ENCODE data around the gene SPTA1.

Gene SPTA1

GRCh38 chr1:158681606-158682005, 4.9 kb downstream of the SPTA1 start:
- DNase-seq = no peak

- DNase-seq = no peak
These were observed 7.2 kb downstream of the SPTA1 start for GRCh38 chr1:158679289-158679688.

DNA sequence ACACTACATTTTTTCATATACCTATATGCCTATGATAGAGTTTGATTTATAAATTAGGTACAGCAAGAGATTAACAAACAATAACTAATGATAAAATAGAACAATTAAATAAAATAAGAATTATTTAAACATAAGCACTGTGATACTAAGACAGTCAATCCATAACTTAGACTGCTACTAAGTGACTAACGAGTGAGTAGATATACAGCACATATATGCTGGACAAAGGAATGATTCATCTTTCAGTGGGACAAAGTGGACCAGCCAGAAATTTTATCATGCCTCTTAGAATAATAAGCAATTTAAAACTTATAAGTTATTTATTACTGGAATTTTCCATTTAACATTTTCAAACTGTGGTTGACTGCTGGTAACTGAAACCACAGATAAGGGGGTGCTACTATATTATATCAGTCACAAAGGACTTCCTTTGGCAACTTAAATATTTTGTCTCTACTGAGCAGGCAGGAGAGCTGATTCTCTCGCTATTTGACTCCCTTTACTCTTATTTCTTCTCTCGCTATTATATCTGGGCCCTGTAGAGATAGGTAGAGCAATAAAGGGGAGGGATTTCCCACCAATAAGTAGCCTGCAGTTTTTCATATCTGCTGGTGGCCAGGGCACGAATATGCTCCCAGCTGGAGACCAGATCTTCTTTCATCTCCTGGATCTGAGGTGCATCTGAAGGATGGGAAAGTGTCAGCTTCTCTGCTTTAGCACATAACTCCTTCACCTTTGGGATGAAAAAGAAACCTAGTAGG, 10.8 kb downstream of the SPTA1 start:
- DNase-seq = no peak

- DNase-seq = no peak
These were observed 12.2 kb downstream of the SPTA1 start for GRCh38 chr1:158674302-158674701.

DNA sequence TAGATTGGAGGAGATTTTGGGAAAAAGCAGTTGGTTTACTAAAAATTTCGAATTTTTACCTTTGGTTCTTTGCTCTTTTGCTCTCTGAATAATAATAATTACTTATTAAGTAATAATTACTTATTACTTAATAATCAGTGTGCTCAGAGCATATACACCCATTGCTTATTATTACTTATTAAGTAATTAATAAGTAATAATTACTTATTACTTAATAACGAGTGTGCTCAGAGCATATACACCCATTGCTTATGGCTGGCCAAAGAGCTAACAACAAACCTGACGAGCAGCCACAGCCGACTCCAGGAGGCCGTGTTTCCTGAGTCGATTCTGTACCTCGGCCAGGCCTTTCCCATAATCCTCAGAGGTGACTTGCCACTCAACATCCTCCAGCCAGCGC, 20.5 kb downstream of the SPTA1 start:
- DNase-seq = no peak

DNA sequence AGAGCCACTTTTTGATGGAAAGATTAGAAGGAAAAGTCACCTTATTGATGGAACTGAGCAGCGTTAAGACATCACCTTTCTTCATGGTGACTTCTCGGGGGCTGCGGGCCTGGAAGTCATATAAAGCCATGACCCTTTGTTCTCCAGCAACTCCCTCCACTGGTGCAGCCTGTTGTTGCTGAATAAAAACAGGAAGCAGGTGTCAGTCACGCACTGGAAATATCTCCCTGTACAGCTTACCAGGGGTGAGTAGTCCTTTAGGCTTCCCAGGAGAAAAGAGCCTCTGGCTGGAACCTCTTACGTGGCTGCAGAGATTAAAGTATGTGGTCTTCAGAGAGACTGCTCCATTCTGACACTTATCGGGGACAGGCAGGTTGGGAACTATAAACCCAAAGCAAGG, 31.9 kb downstream of the SPTA1 start:
- DNase-seq = no peak

DNA sequence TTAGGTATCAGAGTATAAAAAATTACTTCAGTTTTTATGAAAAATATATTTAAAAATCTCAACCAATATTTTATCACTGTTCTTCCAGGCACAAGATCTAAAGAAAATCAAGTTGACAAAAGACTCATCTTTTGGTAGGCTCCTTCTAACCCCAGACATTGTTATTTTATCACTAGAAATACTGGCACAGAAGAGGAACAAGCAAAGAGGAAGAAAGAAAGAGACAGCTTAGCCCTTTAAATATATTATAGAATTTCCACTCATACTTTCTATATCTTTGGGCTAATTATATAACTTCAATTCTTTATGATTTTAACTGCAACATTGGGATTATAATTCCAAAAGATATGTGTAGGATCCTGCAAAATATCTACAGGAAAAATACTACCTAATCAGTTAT, 32.4 kb downstream of the SPTA1 start:
- DNase-seq = no peak

GRCh38 chr1:158652721-158653334, 33.7 kb downstream of the SPTA1 start:
- DNase-seq = no peak

- DNase-seq = no peak
These were observed 37.5 kb downstream of the SPTA1 start for GRCh38 chr1:158649052-158649451.

DNA sequence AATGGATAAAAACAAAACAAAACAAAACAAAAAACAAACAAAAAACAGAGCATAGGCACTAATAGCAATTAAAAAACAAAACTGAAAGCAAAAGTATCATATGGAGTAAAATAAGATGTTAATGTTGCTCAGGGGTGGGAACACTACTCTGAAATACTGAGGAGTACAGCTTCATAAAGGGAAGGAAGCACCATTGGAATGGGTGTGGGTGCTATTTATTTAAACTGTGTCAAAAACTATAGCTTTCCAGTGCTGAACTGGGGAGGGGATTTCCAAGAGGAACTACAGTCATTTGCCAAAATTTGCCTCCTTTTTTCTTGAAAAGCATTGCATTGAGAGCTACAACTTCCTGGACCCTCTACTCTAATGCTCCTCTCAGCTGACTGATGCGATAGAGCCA, 40.0 kb downstream of the SPTA1 start:
- no peak for DNase-seq

- DNase-seq = no peak
These were observed 42.1 kb downstream of the SPTA1 start for GRCh38 chr1:158644449-158644848.

GRCh38 chr1:158638904-158639303, 47.6 kb downstream of the SPTA1 start:
- DNase-seq = no peak

- DNase-seq = no peak
These were observed 48.4 kb downstream of the SPTA1 start for GRCh38 chr1:158638146-158638545.

DNA sequence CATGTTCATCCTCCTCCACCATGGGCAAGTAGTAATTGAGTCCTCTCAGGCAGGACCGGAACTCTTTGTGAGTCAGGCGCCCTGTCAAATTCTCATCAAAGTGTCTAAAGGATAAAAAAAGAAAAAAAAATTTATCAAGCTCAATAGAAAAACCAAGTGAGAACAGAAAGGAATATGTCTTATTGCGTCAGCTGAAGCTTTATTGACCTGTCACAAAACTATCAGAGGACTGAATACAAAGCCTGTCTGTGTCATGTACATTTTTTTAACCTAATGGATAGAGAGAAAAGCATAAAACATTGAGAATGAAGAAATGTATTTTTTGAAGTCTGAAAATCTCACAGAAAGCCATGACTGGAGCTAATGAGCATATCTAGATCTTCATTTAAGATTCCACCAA, 72.8 kb downstream of the SPTA1 start:
- DNase-seq = no peak

DNA sequence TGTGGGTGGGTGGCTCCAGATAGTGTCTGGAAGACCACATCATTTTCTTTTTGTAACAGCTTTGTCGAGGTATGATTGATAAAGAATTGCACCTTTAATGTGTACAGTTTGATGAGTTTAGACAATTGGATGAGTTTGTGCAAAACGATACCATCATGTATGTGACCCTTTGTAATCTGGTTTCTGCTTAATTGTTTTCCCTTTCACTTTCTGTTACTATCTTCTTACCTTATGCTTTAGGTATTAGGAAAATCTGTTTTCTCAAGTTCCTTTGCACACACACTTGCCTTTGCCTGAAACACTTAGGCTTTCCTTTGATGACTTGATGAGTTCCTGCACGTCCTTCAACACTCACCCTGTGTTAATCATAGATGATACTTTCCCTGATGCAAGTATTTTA, 74.6 kb downstream of the SPTA1 start:
- DNase-seq = no peak

DNA sequence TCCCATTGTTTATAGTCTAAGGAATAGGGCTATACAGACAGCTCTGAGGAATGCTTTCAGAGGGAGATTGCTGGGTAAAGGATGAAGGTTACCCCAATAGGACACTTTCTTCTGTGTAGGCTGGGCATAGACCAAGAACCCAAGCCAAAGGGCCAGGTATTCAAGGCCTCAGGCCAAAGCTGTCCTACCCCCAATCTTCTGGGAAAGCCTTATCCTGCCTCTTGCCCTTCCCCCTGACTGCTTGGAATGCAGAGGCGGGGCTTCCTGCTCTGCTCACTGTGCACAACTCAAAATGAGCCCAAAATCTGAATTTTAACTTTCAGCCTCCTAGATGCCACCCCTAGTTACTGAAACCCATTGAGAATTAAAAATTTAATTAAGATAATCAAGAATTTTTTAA, 79.2 kb downstream of the SPTA1 start:
- DNase-seq = no peak

DNA sequence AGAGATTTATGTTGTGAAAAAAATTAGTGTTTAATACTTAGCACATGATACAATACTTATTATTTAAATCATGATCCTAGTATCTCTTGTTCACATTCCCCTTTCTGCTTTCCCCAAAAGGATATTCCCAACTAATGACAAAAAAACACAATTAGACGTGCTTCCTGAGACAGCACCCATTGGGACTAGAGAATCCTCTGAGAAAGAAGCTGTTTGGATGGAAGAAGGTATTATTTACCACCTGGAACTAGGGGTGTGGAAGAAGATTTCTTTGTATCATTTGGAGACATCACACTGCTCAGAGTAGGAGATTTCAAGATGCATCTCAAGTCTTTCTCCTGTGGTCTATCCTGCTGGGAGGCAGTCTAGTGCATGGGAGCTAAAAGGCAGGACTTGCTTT, 81.5 kb downstream of the SPTA1 start, which contains the start of gene OR10Z1:
OR10Z1 (plus strand) TSS at position 301 of the 400 bp plus-strand sequence. CDS start 1,171 bp downstream, outside the sequence.
- no peak for DNase-seq

DNA sequence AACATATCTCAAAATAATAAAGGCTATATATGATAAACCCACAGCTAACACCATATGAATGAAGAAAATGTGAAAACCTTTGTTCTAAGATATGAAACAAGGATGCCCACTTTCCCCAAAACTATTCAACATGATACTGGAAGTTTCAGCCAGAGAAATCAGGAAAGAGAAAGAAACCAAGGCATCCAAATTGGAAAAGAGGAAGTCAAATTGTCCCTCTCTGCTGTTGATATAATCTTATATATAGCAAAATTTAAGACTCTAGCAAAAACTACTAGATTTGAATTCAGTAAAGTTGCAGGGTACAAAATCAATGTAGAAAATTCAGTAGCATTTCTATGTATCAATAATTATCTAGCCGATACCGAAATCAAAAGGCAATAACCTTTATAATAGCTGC, 85.8 kb downstream of the SPTA1 start:
- DNase-seq = no peak

GRCh38 chr1:158586942-158587341, 99.6 kb downstream of the SPTA1 start:
- no peak for DNase-seq

DNA sequence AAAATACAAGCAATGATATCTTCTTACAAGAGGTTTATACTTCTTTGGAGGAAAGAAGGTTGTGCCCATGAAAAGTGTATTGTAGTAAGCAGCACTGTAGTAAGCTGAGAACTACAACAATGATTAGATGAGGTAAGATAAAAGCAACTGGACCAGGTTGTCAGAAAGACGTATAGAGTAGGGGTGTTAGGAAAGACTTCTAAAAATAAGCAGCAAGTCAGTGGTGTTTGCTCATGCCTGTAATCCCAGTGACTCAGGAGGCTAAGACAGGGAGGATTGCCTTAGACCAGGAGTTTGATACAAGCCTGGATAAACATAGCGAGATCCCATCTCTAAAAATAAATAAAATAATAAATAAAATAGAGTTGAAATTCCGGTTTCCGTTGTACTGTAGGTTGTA, 102.6 kb downstream of the SPTA1 start:
- no peak for DNase-seq

- no peak for DNase-seq
These were observed 106.8 kb downstream of the SPTA1 start, which contains the start of gene OR10X1 for GRCh38 chr1:158579733-158580132. OR10X1 (minus strand) TSS chr1:158579899; CDS start chr1:158579899, 0 bp downstream.

GRCh38 chr1:158577561-158577960, 109.0 kb downstream of the SPTA1 start:
- DNase-seq = no peak

DNA sequence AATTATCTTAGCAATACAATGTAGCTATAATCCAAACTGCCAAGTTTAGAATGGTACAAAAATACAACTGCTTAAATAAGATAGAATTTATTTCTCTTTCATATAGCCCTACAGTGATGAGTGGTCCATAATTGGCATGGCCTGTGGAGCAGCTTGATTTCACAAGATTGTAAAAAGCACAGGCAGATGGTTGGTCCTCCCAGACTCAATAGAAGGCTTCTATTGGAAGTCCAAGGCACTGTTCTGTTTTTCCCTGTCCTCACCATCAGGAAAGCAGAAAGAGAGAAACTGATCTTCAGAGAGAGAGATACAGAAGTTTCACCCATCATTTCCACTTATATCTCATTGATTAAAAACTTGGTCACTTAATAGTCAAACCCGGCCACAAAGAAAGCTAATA, 114.3 kb downstream of the SPTA1 start:
- DNase-seq = no peak

- DNase-seq = no peak
These were observed 116.0 kb downstream of the SPTA1 start, which contains the start of gene OR6P1 for GRCh38 chr1:158570480-158570879. OR6P1 (minus strand) TSS chr1:158570580; CDS start chr1:158563604, 6,976 bp downstream.

DNA sequence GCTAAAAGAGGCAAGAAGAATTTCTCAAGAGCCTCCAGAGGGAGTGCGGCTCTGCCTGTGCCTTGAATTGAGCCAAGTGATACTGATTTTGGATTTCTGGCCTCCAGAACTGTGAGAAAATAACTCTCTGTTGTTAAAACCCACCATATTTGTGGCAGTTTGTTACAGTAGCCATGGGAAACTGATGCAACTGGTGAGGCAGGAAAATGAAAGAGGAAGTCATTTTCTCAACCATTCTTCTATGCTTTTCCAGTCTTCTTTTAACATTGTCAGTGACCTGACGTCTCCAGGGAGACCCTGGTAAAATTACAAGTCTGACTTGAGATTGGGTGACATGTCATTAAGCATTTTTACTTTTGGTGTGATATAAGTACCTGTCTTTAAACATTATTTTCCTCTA, 121.9 kb downstream of the SPTA1 start:
- no peak for DNase-seq
